Esophagus muscularis mucosa (tissue), 3 donors: Measurements from ENCODE around the gene ZNF534.

Experiments used
- POLR2A ChIP-seq: fragments of 450-650 bp; IDR thresholded peaks from one replicate; pipeline ENCODE4 v1.6.1; 2017; ENCODE audit warnings: antibody characterized with exemption, moderate library complexity, mild to moderate bottlenecking, low read depth
- TF ChIP-seq, protein P1 (sequence below), 3 experiments: fragments of 200-600 bp in 2 of 3; fragments of 450-650 bp in 1 of 3; sonication (generic) in 2 of 3; IDR thresholded peaks; one replicate each; pipeline ENCODE4 v1.5.1; 2017 to 2019; ENCODE audit warnings: antibody characterized with exemption in 3 of 3, mild to moderate bottlenecking in 2 of 3, moderate library complexity in 1 of 3

DNA sequence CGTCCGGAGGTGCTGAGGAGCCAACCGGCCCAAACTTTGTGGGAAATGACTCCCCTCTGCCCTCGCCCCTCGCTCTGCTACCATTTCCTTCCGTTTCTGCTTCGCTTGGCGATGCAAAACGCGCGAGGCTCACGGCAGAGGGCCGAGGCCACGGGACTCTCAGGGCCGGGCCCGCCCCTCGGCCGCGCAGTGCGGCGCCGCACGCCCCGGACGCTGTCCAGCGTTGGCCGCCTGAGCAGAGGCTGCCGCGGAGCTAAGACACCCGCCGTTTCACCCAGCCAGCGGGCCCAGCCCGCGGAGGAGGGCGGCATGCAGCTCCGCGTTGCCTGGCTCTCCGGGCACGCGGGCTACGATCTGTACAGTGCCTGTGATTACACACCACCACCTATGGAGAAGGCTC is 22.3 kb downstream of the ZNF534 start:
- TF ChIP-seq, protein P1, sequence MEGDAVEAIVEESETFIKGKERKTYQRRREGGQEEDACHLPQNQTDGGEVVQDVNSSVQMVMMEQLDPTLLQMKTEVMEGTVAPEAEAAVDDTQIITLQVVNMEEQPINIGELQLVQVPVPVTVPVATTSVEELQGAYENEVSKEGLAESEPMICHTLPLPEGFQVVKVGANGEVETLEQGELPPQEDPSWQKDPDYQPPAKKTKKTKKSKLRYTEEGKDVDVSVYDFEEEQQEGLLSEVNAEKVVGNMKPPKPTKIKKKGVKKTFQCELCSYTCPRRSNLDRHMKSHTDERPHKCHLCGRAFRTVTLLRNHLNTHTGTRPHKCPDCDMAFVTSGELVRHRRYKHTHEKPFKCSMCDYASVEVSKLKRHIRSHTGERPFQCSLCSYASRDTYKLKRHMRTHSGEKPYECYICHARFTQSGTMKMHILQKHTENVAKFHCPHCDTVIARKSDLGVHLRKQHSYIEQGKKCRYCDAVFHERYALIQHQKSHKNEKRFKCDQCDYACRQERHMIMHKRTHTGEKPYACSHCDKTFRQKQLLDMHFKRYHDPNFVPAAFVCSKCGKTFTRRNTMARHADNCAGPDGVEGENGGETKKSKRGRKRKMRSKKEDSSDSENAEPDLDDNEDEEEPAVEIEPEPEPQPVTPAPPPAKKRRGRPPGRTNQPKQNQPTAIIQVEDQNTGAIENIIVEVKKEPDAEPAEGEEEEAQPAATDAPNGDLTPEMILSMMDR (IDR thresholded peaks at IDR 0.05): no peak
- no peak for TF ChIP-seq POLR2A
